Mucosa of descending colon (tissue), 3 donors: ENCODE data around the gene ITPKA. TPM values are rescaled to one million over a fixed set of nuclear protein-coding genes. Genes with fewer than 3 reads are reported as not detected.

Experiments used
- ATAC-seq: fragments of 200-7000 bp; cut with Tn5 transposase; one replicate; pipeline ENCODE4 v1.9.1; 2020; ENCODE audit warnings: mild to moderate bottlenecking, moderate library complexity
- DNase-seq, 3 donors: peaks; one replicate each; pipeline ENCODE4 v3.0.0-alpha.2; 2020
- H3K36me3 ChIP-seq: fragments of 200-600 bp; one replicate; pipeline ENCODE4 v1.8.0; 2021; ENCODE audit warnings: low read depth, mild to moderate bottlenecking
- H3K4me1 ChIP-seq: fragments of 200-600 bp; one replicate; pipeline ENCODE4 v1.8.0; 2021; ENCODE audit warnings: low read depth, mild to moderate bottlenecking
- H3K4me3 ChIP-seq: fragments of 200-600 bp; one replicate; pipeline ENCODE4 v1.8.0; 2021; ENCODE audit warnings: mild to moderate bottlenecking
- H3K9me3 ChIP-seq: fragments of 200-600 bp; one replicate; pipeline ENCODE4 v1.8.0; 2021; ENCODE audit warnings: mild to moderate bottlenecking
- CTCF ChIP-seq: fragments of 200-600 bp; IDR thresholded peaks from one replicate; pipeline ENCODE4 v1.8.0; 2022; ENCODE audit warnings: antibody characterized with exemption, mild to moderate bottlenecking
- intact Hi-C, 2 donors: fragments of 100-400 bp; cut with DNase I in 1 of 2; cut with micrococcal nuclease in 1 of 2; formaldehyde crosslinking; loops; one replicate each; pipeline versions ENCODE4 v1.11.0 to v1.11.1; 2022; cut with DNase I, micrococcal nuclease
- total RNA-seq, 3 donors: library from RNA; stranded (reverse); fragmentation: NEBNext Ultra II Directional in 2 of 3; extraction: Animal tissue kit (Norgen Biotek cat#: 25700) in 2 of 3; gene quantifications; one replicate each; pipeline versions ENCODE4 v1.2.1 to v1.2.4, GENCODE V29; 2021 to 2023
- donor health status: DM: no; HTN: no; CAD: no; lungs with moderate emphysema.
- donor health status: DM: no; HTN: no; CAD: no.
- donor health status: DM: no; HTN: yes; CAD: no.

The ITPKA gene
- total RNA-seq, 3 donors from 2014 or later = 18.3 to 57.5 (median 29.5) TPM

GRCh38 chr15:41530363-41530956 is 36.8 kb downstream of the ITPKA start:
- Histone ChIP-seq H3K4me1 (no peaks in the 10 kb centered on the region), H3K4me3 (no peak overlapping the region), H3K36me3 (peaks cover 9% of the 10 kb centered on the region), H3K9me3 (no peaks in the 10 kb centered on the region)
- TF ChIP-seq CTCF = no peak
- no peak for DNase-seq
- intact Hi-C loops = no loop called here
- no peak for ATAC-seq

- H3K4me1 ChIP-seq = no peaks in the 10 kb centered on the region
- intact Hi-C loops = no loop called here
- no peaks in the 10 kb centered on the region for H3K9me3 ChIP-seq
- ATAC-seq (no peak), DNase-seq (no peak)
- H3K4me3 ChIP-seq = no peak overlapping the region
- no peaks in the 10 kb centered on the region for H3K36me3 ChIP-seq
- no peak for TF ChIP-seq CTCF
These were observed 41.9 kb downstream of the ITPKA start for GRCh38 chr15:41535544-41535943.

GRCh38 chr15:41536866-41537265 is 43.2 kb downstream of the ITPKA start:
- no peak for ATAC-seq
- no peak for DNase-seq
- no peak for TF ChIP-seq CTCF
- H3K4me3 ChIP-seq = no peak overlapping the region
- intact Hi-C loops = no loop called here
- no peaks in the 10 kb centered on the region for H3K4me1 ChIP-seq
- H3K9me3 ChIP-seq = no peaks in the 10 kb centered on the region
- H3K36me3 ChIP-seq = no peaks in the 10 kb centered on the region

GRCh38 chr15:41543521-41543870 is 49.8 kb downstream of the ITPKA start:
- H3K9me3 ChIP-seq = no peaks in the 10 kb centered on the region
- ATAC-seq = no peak
- no peak for DNase-seq
- no peaks in the 10 kb centered on the region for H3K36me3 ChIP-seq
- H3K4me1 ChIP-seq = peaks cover 11% of the 10 kb centered on the region
- peak overlapping the region; percentile 65 for H3K4me3 ChIP-seq
- no peak for TF ChIP-seq CTCF
- intact Hi-C loops = no loop called here

GRCh38 chr15:41544650-41545015 is 51.0 kb downstream of the ITPKA start:
- Histone ChIP-seq H3K4me1 (peaks cover 11% of the 10 kb centered on the region), H3K4me3 (no peak overlapping the region), H3K36me3 (no peaks in the 10 kb centered on the region), H3K9me3 (no peaks in the 10 kb centered on the region)
- TF ChIP-seq CTCF = no peak
- ATAC-seq = peak; percentile 3
- intact Hi-C loops = no loop called here
- DNase-seq = peak in 2 of 3 donors; percentile 18 to 60

GRCh38 chr15:41545218-41545617 is 51.5 kb downstream of the ITPKA start:
- Histone ChIP-seq H3K4me3 (no peak overlapping the region), H3K9me3 (no peaks in the 10 kb centered on the region), H3K4me1 (peaks cover 11% of the 10 kb centered on the region), H3K36me3 (no peaks in the 10 kb centered on the region)
- no peak for DNase-seq
- TF ChIP-seq CTCF = no peak
- no peak for ATAC-seq
- intact Hi-C loops = no loop called here
